ENCODE data around the gene ARHGAP6.

DNA sequence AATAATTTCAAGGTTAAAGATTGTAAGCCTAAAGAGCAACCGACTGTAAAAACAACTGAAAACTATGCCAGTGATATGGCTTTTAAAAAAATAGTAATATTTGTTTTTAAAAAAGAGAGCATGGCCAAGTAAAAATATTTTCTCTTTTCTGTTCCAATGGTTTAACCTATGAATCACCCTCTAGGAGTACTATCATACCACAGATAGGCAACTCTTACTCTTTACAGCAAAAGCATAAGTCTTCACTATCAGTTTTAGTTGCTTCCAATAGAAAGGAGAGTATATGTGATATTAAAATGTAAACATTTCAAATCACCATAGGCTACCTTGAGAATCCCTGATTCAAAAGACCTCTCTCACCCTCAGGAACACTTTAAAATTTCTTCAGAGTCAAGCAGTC lies 269.9 kb downstream of the ARHGAP6 start:
- TF ChIP-seq, protein P1, sequence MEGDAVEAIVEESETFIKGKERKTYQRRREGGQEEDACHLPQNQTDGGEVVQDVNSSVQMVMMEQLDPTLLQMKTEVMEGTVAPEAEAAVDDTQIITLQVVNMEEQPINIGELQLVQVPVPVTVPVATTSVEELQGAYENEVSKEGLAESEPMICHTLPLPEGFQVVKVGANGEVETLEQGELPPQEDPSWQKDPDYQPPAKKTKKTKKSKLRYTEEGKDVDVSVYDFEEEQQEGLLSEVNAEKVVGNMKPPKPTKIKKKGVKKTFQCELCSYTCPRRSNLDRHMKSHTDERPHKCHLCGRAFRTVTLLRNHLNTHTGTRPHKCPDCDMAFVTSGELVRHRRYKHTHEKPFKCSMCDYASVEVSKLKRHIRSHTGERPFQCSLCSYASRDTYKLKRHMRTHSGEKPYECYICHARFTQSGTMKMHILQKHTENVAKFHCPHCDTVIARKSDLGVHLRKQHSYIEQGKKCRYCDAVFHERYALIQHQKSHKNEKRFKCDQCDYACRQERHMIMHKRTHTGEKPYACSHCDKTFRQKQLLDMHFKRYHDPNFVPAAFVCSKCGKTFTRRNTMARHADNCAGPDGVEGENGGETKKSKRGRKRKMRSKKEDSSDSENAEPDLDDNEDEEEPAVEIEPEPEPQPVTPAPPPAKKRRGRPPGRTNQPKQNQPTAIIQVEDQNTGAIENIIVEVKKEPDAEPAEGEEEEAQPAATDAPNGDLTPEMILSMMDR (IDR thresholded peaks at IDR 0.05; ENCODE audit: low read length): no peak
- no peak for TF ChIP-seq EZH2 (optimal IDR thresholded peaks at IDR 0.05; ENCODE audit: low read depth, low read length)
